TTC549 (cell line): Measurements from ENCODE around the gene FAM107B.

ENCODE experiments used
- FAIRE-seq: peaks from 2 replicates; lab custom pipeline; 2012; peaks lifted over from hg19 to GRCh38; lab: Jason Lieb, UNC

The FAM107B gene

DNA sequence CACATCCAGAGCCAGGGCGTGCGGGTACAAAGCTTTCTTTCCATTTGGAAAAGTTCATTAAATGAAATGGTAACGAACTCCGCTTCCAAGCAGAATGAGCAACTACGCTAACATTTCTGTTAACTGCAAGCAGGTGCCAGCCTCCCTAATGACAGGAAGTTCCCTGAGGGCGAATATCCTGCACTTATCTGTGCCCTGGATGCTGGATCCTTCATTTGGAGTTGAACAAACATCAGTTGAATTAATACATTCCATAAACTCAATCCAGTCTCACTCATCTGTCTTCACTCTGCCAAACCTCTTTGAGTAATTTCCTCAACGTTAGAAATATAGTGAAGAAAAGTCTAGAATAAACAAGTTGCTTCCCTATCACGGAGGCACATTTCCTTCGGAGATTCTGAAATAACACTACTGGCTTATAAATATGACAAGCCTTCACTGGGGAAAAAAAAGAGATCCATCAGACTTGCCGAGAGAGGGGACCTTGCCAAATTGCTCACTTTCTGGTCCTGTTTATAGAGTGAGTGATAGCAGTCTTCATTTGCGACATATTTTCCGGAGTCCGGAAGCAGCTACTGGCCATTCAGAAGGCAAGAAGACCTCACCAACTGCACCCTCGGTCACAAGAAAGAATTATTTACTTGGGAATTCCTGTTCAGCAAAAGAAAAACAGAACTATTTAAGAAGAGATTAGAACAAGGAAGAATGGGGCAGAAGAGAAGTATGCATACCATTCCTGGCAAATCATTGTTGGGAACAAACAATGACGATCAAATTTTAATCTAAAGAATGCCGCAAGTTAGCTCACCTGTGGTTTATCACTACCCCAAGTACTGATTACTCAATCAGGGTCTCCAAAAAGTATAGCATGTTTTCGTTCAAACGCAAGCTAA is 196.4 kb downstream of the FAM107B start:
- FAIRE-seq: no peak

DNA sequence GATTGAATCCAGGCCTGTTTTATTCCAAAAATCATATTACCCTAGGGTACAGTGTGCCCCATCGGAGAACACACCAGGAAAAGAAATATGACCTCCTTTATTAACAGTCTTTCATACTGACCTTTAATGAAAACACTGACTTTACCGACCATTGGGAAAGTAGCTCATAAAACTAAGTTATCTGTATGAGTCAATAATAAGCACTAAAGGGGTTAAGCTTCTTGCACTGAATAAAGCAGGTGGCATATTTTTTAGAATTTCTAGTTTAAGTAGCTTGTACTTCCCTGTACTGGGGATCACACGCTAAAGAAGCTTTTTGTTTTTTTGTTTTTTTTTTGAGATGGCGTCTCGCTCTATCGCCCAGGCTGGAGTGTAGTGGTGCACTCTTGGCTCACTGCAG is 199.8 kb downstream of the FAM107B start:
- FAIRE-seq: no peak

DNA sequence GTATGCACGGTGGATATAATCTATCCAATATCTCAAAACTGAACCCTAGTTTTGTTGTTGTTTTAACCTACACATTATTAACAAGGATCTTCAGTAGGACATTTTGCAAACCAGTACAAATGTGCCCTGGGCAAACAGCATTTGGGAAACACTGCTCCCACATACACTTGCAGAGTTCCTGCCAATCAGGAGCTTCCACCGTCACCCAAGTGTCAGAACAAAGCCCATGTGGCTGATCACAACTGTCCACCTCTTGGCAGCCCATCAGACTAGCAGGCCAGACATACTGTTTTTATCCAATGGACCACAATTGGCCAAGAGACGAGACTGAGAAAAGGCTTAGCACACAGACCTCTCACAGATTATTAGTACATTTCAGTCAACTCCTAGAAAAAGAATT is 200.4 kb downstream of the FAM107B start:
- no peak for FAIRE-seq

DNA sequence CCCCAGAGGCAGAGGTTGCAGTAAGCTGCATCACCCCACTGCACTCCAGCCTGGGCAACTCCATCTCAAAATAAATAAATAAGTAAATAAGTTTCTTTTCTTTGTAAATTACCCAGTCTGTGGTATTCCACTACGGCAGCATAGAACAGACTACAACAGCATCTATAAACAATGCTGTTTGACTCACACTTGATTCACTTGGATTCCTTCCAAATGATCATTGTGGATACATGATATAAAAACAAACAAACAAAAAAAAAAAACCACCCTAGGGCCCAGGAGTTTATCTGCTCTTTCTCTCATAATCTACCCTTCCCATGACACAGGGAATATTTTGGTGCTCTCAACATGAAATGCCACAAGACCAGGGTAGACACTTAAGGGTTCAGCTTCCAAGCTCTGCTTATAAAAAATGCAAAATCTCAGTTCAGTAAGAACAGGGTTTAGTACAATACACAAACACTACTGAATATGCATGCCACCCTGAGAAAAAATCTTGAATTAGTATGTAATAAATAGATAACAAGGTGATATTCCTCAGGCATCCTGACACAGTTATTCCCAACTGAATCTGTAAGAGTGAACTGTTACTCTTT is 200.9 kb downstream of the FAM107B start:
- no peak for FAIRE-seq

DNA sequence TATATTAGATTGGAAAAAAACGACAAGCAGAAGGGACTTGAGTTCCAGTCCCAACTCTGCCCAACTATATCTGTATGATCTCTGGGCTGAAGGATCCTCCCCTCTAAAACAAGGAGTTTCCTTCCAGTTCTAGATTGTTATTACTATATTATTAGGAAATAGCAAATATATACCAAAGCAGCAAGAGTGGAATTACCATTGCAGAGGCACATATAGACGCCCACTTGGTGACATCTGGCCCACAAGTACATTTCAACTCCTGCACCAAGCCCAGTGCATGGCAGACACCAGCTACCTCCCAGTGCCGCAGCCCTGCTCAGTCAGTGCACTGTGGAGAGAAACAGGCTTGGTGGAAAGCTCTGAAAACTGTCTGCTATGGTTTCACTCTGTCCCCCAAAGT is 201.9 kb downstream of the FAM107B start:
- FAIRE-seq: no peak

DNA sequence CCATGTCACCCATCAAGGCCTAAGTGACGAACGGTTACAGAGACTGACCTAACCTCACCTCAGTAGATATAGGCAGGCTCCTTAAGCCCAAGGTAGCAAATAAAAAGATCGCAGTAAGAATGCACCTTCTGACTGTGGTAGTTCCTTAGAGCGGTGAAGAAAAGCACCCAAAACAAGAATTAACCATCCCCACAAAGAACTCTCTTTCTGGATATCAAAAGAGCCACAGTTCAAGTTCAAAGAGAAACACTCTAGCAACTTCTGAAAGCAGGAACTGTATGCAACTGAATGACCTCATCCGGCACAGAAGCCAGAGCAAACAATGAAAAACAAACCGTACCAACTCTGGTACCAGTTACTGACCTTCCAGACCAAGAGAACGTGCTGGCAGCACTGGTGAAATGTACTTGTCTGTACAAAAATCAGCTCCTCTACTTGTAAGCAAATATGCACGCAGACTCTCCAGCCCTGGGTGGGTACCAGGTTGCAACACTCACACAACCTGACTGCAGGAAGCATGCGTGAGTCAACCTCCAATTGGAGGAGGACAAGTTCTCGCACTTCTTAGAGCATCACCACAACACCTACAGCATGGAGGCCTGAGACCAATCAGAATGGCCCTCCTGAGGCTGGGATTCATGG is 202.7 kb downstream of the FAM107B start:
- FAIRE-seq: no peak

DNA sequence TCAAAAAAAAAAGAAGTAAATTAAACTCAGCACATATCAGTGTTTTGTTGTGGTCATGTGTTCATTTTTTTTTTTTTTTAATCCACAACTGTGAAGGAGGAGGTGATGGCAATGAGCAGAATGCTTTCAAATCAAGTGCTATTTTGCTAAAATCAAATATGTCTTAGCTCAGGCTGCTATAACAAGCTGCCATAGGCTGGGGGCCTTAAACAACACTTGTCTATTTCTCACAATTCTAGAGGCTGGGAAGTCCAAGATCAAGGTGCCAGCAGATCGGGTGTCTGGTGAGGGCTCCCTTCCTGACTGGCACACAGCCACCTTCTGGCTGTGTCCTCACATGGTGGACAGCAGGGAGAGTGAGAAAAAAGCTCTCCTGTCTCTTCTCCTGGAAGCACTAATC is 203.9 kb downstream of the FAM107B start:
- no peak for FAIRE-seq

DNA sequence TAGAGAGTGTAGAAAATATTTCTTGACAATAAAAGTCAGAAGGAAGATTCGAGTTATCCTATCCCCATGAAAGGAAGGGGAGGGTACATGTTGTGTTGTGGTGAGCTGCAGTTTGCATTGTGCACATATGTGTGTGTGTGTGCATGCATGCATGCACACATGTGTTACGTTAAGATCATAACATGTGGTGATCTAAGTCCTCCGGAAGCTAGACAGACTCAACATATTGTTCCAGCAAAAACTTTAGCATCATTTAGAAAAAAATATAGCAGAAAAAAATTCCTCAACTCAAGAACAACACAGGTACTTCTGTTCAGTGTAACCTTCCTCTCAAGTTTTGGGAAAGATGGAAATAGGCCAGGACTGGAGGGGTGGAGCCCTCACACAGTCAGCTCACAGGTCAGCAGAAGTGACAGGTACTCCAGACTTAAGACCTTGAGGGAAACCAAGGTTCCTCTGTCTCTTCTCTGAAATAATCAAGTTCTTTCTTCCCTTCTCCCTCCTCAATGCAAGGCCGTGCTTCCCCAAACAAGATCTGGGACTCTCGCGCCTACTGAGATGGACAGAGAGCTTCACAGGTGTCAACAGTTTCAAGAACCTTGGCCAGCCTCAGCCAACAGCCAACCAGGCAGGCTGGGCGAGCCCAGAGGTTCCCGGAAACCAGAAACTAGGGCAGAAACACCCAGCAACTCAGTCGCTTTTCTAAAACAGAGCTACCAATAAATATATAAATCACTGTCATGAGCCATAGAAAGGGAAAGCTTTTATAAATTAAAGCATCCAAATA is 205.2 kb downstream of the FAM107B start:
- no peak for FAIRE-seq

DNA sequence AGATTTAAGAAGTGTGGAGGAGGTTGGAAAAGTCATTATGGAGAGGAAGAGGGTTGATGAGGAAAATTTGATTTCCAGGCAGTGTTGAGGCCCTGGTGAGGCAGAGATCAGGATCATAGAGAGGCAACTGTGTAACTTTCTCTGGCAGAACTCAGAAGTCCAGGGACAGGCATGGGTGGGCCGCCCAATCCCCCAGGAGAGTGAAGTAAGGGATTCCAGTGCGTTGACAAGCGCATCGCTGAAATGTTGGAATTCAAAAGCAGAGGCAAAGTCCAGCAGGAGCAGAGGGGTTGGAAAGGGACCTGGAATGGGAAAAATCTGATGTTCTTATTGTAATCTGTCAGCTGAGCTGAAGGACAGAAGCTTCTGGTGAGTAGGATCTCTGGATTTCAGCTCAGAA is 207.3 kb downstream of the FAM107B start:
- FAIRE-seq: no peak

DNA sequence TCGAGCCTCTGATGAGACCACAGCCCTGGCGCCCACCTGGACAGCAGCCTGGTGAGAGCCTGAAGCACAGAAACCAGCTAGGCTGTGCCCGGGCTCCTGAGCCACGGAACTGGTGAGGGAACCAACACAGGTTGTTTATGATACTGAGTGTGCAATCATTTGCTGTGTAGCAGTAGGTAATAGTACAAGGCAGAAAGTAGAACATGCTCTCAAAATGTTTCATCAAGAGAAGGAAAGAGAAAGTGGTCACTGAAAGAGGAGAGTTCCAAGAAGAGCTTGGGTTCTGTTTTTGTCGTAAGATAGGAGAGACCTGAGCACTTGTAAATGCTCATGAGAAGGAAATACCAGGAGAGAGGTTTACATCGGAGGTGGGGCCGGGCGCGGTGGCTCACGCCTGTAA is 208.2 kb downstream of the FAM107B start:
- no peak for FAIRE-seq

DNA sequence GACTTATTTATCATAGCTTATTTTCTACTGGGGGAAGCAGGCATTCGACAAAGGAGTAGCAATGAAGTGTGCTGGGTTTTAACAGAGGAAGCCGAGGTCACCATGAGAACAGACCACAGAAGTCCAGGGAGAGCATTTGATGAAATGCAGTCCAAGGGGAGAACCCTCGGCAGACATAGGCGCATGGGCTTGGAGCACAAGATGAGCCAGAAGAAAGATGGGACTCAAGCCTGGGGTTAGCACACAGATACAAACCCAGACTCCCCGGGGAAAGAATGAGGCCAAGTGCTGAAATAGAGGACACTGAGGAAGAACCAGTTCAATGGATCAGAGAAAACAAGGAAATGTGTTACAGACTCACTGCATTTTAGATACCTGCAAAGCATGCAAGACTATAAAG is 209.5 kb downstream of the FAM107B start:
- FAIRE-seq: no peak

DNA sequence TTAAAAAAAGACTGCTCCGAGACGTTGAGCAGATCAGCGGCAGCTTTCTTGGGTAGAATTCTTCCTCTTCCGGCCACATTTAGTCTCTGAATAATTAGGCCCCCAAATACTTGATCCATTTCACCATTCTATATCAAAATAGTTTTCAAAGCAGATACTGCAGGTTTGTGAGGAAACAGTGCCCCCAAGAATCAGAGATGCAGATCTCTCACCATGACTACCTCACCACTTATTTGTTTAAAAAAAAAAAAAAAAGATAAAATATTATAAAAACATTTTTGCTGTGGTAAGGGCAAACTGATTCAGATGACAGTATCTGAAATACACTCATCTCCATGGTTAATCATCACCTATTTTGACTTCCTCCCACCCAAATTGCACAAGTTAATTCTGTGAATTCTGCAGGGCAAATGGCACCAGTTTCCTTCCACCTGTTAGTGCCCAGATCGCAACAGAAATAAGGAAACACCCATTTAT is 210.4 kb downstream of the FAM107B start:
- FAIRE-seq: no peak

DNA sequence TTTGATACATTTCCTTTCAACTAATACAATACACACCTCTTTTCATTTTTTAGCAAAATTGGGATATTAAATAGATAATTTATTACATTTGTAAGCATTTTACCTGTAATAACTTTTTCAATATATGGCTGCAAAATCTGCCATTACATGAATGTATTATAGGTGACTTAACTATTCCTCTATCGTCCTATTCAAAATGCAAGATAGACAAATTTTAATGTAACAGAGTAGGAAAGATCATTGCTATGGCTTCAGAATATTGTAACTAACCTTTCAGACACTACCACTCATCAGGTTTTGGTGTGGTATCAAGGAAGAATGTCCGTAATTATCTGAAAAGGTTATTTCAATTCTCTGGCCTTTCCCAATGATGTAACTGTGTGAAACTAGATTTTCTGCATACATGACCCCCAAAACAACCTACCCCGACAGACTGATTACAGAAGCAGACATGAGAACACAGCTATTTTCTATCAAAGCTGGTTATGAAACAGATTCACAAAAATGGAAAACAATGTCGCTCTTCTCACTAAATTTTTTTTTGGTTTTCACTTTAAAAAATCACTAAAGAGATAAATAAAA is 211.2 kb downstream of the FAM107B start:
- no peak for FAIRE-seq

DNA sequence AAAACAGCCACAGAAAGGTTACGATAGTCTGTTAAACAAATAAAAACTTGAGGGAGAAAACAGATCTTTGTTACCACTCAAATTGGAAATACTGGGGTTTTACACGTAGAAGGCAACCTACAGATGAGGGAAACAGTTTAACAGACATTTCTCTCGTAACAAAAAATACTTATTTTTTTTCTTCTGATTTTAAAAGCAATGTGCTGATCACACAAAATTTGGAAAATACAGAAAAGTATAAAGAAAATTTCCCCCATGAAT is 211.7 kb downstream of the FAM107B start:
- FAIRE-seq: no peak

DNA sequence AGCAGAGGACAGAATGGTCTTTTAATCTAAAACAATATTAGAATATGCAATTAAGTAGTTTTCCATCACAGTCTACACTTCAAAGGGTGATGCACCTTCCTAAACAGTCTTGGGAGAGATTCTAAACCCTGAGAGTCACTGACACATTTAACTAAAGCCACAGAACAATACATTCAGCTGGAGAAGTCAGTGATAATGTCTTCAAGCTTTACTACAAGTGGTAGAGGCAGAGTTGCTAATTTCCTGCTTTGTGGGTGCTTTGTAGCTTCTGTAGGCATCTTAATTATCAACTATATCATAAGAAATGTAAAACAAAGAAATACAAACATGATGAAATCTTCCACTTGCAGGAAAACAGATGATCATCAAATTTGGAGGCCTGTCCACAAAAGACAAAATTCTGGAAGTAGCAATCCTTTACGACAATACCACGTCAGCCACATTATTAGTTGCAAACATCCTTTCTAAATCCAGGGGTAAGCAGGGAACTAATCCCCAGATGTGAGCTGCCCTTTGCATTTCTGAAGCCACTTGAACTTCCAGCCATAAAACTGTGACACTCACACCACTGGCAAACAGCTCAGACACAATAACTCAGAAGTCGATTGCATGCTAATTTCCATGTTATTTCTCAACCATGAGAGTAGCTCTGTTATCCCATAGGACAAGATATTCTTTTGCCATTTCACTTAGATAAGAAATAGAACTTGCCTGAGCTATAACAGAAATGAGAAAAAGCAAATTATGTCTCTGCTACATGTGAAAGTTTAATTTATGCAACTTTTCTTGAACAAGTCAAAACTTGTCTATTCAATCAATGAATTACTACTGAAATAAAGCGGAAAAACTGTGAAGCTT is 212.2 kb downstream of the FAM107B start:
- FAIRE-seq: no peak

DNA sequence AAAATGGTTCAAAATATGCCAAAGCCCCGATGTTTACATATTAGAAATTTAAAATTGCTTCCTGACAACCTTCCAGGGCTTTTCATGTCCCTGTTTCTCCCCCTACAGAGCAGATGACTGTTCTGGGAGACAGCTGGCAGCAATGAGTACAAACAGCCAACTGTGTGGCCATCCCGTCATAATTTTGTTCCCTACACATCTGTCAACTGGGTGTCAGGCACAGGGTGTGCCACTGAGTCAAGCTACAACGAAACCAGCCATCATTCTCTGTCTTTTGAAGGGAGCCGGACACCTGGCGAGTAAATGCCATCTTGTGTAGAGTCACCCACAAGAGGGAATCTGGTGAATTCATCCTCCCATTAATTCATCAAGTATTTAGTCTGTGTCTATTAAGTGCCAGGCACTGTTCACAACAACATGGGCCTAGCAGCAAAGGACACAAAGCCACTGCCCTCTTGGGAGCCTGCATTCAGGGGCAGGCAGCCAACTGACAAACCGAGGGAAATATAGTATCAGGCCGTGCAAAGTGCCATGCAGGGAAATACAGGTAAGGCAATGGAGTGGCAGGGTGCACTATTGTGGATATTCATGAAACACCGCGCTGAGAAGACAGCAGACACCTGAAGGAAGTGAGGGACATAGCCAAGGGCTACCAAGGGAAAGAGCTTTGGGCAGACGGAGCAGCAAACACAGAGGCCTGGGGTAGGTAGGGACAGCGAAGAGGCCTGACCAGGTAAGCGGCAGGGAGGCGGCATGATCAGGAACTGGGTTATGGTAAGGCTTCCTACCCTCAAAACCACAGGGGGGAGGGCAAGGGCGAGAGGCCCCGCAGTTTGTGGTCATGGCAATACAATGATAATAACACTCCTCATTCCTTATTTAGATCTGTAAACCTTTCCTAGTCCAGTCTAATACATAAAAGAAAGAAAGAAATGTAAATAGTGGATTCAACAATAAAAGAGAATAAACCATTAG is 213.6 kb downstream of the FAM107B start:
- no peak for FAIRE-seq

DNA sequence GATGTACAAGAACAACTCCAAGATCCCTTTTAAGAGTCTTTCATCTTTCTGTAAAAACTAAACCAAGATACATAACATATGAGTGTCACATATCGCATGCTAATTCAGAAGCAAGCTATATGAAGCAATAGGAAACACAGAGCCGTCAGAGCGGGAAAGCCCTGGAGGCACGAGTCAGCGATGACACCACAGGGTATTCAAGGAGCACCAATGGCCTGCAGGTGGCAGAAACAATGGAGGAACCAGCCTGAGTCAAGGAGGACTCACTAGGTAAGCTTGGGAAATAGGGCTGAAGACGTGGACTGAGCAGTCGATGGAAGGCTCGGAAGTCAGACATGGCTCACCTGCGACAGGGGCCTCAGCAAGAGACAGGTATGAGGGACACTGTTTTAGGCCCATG is 214.4 kb downstream of the FAM107B start:
- no peak for FAIRE-seq

DNA sequence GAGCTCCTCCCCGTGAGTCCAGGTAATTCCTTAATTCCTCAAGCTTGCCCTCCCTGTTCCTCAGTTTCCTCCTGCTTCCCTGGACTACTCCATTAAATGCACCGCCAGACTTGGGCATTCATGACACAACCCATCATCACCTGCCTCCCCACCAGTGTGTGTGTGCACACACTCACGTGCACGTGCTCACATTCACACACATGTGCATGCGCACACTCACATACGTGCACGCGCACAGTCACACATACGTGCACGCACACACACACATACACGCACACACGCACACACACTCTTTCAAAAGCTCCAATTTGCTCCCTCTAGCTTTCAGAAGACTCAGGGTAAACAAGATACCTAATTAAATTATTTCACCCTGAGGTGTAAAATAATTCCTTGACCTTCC is 216.7 kb downstream of the FAM107B start:
- FAIRE-seq: no peak

DNA sequence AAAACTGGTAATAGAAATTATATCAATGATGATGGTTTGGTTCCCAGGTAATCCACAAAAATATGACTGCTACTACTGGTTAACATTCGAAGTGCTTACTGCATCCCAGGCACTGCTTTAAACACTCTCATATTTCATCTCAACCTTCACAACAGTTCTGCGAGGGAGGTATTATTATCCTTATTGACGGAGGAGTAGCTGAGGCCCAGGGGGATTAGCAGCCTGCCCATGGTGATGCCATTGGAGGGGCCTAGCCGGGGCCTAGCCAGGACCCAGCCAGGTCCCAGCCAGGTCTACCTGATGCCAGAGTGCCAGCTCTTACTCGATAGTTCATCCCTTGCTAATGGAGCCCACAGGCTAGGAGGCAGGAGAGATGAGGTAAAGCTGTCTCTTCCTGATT is 217.1 kb downstream of the FAM107B start:
- no peak for FAIRE-seq

DNA sequence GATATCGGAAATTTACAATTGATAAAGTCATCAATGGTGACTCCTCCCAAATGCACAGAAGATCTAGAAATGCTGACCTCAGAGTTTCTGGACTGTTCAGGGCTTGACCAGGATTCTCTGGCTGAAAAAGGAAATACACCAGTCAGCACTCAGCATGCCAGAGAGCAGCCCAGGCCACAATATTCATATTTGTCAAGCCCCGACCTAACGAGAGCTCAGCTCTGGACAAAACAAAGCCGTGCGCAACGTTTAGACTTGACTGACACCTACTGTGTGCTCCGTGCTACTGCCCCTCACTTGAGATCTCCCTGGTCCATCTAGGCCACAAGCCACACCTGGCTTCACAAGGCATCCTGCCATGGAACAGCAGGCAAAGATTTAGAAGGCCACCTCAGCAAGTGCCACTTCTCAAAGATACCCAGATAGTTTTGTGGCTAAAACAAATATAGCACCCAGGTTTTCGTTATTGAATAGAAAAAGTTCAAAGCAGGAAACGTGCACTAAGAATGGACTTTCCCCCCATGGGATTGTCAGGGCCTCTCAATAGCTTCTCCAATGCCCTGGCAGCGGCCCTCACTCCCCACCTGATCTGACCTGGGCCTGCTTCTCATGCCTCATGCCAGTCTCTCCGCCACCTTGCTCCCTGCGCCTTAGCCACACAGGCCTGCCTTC is 218.3 kb downstream of the FAM107B start:
- FAIRE-seq: no peak
